ENCODE measurements around the gene PSORS1C2.

GRCh38 chr6:31116661-31117385 is 22.0 kb downstream of the PSORS1C2 start:
- TF ChIP-seq EZH2phosphoT487 (IDR thresholded peaks at IDR 0.05; ENCODE audit: insufficient read depth, low read depth) (no peak), EZH2 (IDR thresholded peaks at IDR 0.05; ENCODE audit: insufficient read depth, poor library complexity, severe bottlenecking) (no peak)

Measured in GM23248 (cell line).